Ureter (tissue), 1 donor: ENCODE data around the gene GTPBP1. TPM values are rescaled to one million over a fixed set of nuclear protein-coding genes. Genes with fewer than 3 reads are reported as not detected.

Source experiments
- total RNA-seq: library from RNA; stranded (reverse); gene quantifications from one replicate; pipeline ENCODE4 v1.2.4, GENCODE V29; 2023
- donor health status: DM: yes; HTN: yes; CAD: no.

The GTPBP1 gene
- total RNA-seq, 1 donor from 2014 or later = 72.0 TPM

Other genes starting within 250 kb of the GTPBP1 start
- gene KDELR3, start 237.8 kb upstream of the GTPBP1 start, total RNA-seq = 7.5 TPM
- gene DDX17, start 199.6 kb upstream of the GTPBP1 start, total RNA-seq = 593 TPM
- 2.2 TPM for gene DMC1, start 135.8 kb upstream of the GTPBP1 start, total RNA-seq
- gene FAM227A, start 49.6 kb upstream of the GTPBP1 start, total RNA-seq = 6.1 TPM
- 47.0 TPM for gene CBY1, start 49.3 kb upstream of the GTPBP1 start, total RNA-seq
- 76.8 TPM for gene TOMM22, start 24.0 kb upstream of the GTPBP1 start, total RNA-seq
- 39.7 TPM for gene JOSD1, start 5.0 kb upstream of the GTPBP1 start, total RNA-seq
- gene SUN2, start 50.1 kb downstream of the GTPBP1 start, total RNA-seq = 186 TPM
- gene DNAL4, start 88.2 kb downstream of the GTPBP1 start, total RNA-seq = 27.3 TPM
- 27.0 TPM for gene NPTXR, start 138.1 kb downstream of the GTPBP1 start, total RNA-seq
- 93.8 TPM for gene CBX6, start 166.3 kb downstream of the GTPBP1 start, total RNA-seq